ENCODE measurements around the gene C9orf72.
A peak's percentile ranks its signal among the peaks of the same experiment; 100 is the strongest.

Gene C9orf72

DNA sequence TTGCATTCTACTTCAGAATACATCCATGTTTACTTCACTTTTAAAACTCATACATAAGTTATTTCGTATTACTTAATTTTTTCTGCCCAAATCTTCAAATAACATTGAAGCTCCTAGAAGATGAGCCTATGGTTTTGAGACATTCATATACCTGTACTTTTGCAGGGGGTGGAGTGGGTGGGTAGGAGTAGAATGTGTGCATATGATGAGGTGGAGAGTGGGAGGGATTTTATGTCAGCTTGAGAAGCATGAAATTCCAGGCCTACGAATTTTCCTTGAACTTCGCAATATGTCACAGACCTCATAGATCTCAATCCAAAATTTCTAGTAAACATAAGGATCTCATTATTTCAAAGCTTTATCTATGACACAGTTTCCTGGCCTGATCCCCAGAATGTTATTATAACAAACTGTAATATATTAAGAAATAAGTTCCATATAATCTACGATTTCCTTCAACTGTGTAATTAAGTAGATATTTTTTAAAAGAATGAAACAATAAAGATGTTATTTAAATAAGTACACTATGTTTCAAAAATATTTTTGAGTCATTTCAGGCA, 24.0 kb downstream of the C9orf72 start:
- Histone ChIP-seq H2AK5ac (ENCODE audit: low read depth, low read length) (no peak overlapping the region), H2BK5ac (ENCODE audit: low read length) (no peak overlapping the region), H3K27me3 (ENCODE audit: control insufficient read depth in 3 of 3, insufficient read depth in 3 of 3, low read depth in 1 of 3, low read length in 3 of 3) (no peaks in the 10 kb centered on the region), H2BK15ac (ENCODE audit: low read length) (no peak overlapping the region), H4K91ac (ENCODE audit: low read depth, low read length, poor library complexity) (no peak overlapping the region), H3K4me1 (ENCODE audit: control insufficient read depth in 2 of 2, insufficient read depth in 1 of 2, low read depth in 1 of 2, low read length in 2 of 2) (no peaks in the 10 kb centered on the region), H3K36me3 (replicated peaks in 1 of 2; ENCODE audit: control insufficient read depth in 2 of 2, insufficient read depth in 2 of 2, low read length in 2 of 2) (peaks cover 17 to 100% of the 10 kb centered on the region in 2 donors), H3K79me1 (ENCODE audit: low read depth, low read length) (no peaks in the 10 kb centered on the region), H2BK12ac (ENCODE audit: low read length) (no peak overlapping the region), H3K18ac (ENCODE audit: low read length) (no peak overlapping the region), H3K4me3 (ENCODE audit: low read length in 2 of 2) (no peak overlapping the region), H2BK120ac (ENCODE audit: low read depth, low read length) (no peak overlapping the region), H3K4ac (ENCODE audit: low read length) (no peak overlapping the region), H3K9ac (ENCODE audit: low read depth, low read length, poor library complexity) (no peak overlapping the region), H4K8ac (ENCODE audit: low read depth, low read length) (no peak overlapping the region), H2AFZ (ENCODE audit: low read length) (no peak overlapping the region), H3K9me3 (replicated peaks in 1 of 2; ENCODE audit: control insufficient read depth in 2 of 2, insufficient read depth in 1 of 2, low read depth in 1 of 2, low read length in 2 of 2) (peaks cover 0 to 17% of the 10 kb centered on the region in 2 donors), H3K4me2 (ENCODE audit: insufficient read depth, low read length, poor library complexity, severe bottlenecking) (no peak overlapping the region), H3K27ac (replicated peaks; ENCODE audit: low read length) (no peak overlapping the region), H3K14ac (ENCODE audit: low read length) (no peak overlapping the region), H3K23ac (ENCODE audit: low read depth, low read length, poor library complexity) (no peak overlapping the region)
- WGBS, 2 donors (ENCODE audit: extremely low coverage in 2 of 2, insufficient read length in 2 of 2, insufficient replicate concordance in 1 of 2), result no CpG with 5 or more reads among the region's 4 CpGs
- DNase-seq (ENCODE audit: low spot score), result no peak

DNA sequence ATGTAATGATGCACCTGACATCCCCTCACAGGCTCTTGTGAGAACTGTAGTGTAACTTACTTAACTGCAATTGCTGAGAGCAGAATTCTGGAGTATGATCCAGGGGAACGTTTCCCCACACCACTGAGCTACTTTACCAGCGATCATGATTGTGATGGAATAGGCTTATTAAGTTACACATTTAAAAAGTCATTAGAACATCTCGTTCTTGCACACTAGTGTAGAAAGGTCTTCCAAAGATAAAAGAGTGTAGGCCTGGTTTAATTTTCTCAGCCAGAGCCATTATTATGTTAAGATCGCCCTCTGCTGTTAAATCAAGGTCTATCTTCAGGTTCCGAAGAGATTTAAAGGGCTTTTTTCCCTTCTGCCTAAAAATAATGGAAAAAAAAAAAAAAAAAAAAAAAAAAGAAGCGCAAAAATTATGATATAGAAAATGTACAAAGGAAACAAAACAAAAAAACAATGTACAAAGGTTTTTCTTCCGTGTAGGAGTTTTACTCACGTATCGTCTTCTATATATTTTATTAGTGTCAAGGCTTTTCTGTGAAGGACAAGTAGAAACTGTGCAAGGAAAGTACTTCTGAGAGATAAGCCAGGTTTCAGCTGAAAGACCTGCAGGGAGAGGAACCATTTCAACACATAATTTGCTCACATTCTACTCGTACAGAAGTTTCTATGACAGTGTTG, 25.1 kb downstream of the C9orf72 start:
- Histone ChIP-seq H3K36me3 (replicated peaks in 1 of 2; ENCODE audit: control insufficient read depth in 2 of 2, insufficient read depth in 2 of 2, low read length in 2 of 2) (peaks cover 14 to 99% of the 10 kb centered on the region in 2 donors), H3K18ac (ENCODE audit: low read length) (no peak overlapping the region), H2AFZ (ENCODE audit: low read length) (no peak overlapping the region), H3K27me3 (ENCODE audit: control insufficient read depth in 3 of 3, insufficient read depth in 3 of 3, low read depth in 1 of 3, low read length in 3 of 3) (no peaks in the 10 kb centered on the region), H3K79me1 (ENCODE audit: low read depth, low read length) (no peaks in the 10 kb centered on the region), H2BK5ac (ENCODE audit: low read length) (no peak overlapping the region), H3K4me1 (ENCODE audit: control insufficient read depth in 2 of 2, insufficient read depth in 1 of 2, low read depth in 1 of 2, low read length in 2 of 2) (no peaks in the 10 kb centered on the region), H2BK120ac (ENCODE audit: low read depth, low read length) (no peak overlapping the region), H3K4me3 (ENCODE audit: low read length in 2 of 2) (no peak overlapping the region), H3K27ac (replicated peaks; ENCODE audit: low read length) (peak overlapping the region; percentile 19), H3K4ac (ENCODE audit: low read length) (no peak overlapping the region), H3K4me2 (ENCODE audit: insufficient read depth, low read length, poor library complexity, severe bottlenecking) (no peak overlapping the region), H2AK5ac (ENCODE audit: low read depth, low read length) (no peak overlapping the region), H4K8ac (ENCODE audit: low read depth, low read length) (no peak overlapping the region), H3K23ac (ENCODE audit: low read depth, low read length, poor library complexity) (no peak overlapping the region), H2BK12ac (ENCODE audit: low read length) (no peak overlapping the region), H4K91ac (ENCODE audit: low read depth, low read length, poor library complexity) (no peak overlapping the region), H2BK15ac (ENCODE audit: low read length) (no peak overlapping the region), H3K14ac (ENCODE audit: low read length) (no peak overlapping the region), H3K9ac (ENCODE audit: low read depth, low read length, poor library complexity) (no peak overlapping the region), H3K9me3 (replicated peaks in 1 of 2; ENCODE audit: control insufficient read depth in 2 of 2, insufficient read depth in 1 of 2, low read depth in 1 of 2, low read length in 2 of 2) (peaks cover 0 to 11% of the 10 kb centered on the region in 2 donors)
- DNase-seq (ENCODE audit: low spot score), result no peak
- whole genome bisulfite sequencing, 2 donors (ENCODE audit: extremely low coverage in 2 of 2, insufficient read length in 2 of 2, insufficient replicate concordance in 1 of 2), result no CpG with 5 or more reads among the region's 10 CpGs

DNA sequence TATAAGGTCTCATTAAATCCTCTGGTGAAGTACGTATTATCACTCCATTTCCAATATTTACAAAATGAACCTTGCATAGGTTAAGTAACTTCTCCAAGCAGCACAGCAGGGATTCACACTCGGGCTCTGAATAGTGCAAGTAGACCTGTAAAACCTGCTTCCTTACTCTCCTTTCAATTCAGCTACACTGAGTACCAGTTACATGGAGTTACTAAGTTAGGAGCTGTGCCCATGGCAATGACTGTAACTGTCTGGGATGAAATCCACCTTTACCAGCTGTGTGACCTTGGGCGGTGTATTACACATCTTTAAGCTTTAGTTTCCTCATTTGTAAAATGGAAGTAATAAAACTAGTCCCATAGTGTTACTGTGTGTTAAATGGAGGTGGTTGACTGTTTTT, 27.8 kb downstream of the C9orf72 start:
- no peak overlapping the region for H2BK120ac ChIP-seq (ENCODE audit: low read depth, low read length)

DNA sequence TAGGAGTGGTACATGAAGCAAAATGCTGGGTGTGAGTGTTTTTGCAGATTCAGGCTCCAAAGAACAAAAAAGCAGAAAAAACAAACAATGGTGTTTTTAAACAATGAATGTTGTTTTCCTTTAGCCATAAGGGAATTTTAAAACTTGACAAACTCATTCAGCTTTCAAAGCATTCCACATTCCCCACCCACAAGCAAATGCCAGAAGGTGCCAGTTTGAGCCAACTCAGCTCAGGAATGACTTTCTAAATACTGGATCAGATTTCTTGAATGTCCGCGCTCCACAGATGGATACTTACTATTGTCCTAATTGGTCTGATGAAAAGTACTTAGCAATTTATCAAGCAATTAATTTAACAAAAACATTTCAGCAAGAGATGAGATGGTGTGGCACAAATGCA, 30.8 kb downstream of the C9orf72 start:
- Histone ChIP-seq H3K79me1 (ENCODE audit: low read depth, low read length) (no peaks in the 10 kb centered on the region), H2AK5ac (ENCODE audit: low read depth, low read length) (no peak overlapping the region), H3K4me2 (ENCODE audit: insufficient read depth, low read length, poor library complexity, severe bottlenecking) (no peak overlapping the region), H3K9ac (ENCODE audit: low read depth, low read length, poor library complexity) (no peak overlapping the region), H2BK15ac (ENCODE audit: low read length) (no peak overlapping the region), H4K8ac (ENCODE audit: low read depth, low read length) (no peak overlapping the region), H2BK12ac (ENCODE audit: low read length) (no peak overlapping the region), H3K27me3 (ENCODE audit: control insufficient read depth in 3 of 3, insufficient read depth in 3 of 3, low read depth in 1 of 3, low read length in 3 of 3) (no peaks in the 10 kb centered on the region), H2BK120ac (ENCODE audit: low read depth, low read length) (no peak overlapping the region), H3K27ac (replicated peaks; ENCODE audit: low read length) (no peak overlapping the region), H3K4ac (ENCODE audit: low read length) (no peak overlapping the region), H3K18ac (ENCODE audit: low read length) (no peak overlapping the region), H2BK5ac (ENCODE audit: low read length) (no peak overlapping the region), H3K14ac (ENCODE audit: low read length) (no peak overlapping the region), H3K9me3 (replicated peaks in 1 of 2; ENCODE audit: control insufficient read depth in 2 of 2, insufficient read depth in 1 of 2, low read depth in 1 of 2, low read length in 2 of 2) (peaks cover 0 to 14% of the 10 kb centered on the region in 2 donors), H3K23ac (ENCODE audit: low read depth, low read length, poor library complexity) (no peak overlapping the region), H3K4me3 (ENCODE audit: low read length in 2 of 2) (no peak overlapping the region), H4K91ac (ENCODE audit: low read depth, low read length, poor library complexity) (no peak overlapping the region), H3K4me1 (ENCODE audit: control insufficient read depth in 2 of 2, insufficient read depth in 1 of 2, low read depth in 1 of 2, low read length in 2 of 2) (peaks cover 2 to 4% of the 10 kb centered on the region in 2 donors), H2AFZ (ENCODE audit: low read length) (no peak overlapping the region), H3K36me3 (replicated peaks in 1 of 2; ENCODE audit: control insufficient read depth in 2 of 2, insufficient read depth in 2 of 2, low read length in 2 of 2) (peaks cover 6 to 77% of the 10 kb centered on the region in 2 donors)
- DNase-seq (ENCODE audit: low spot score), result no peak
- no CpG with 5 or more reads among the region's 2 CpGs for WGBS, 2 donors (ENCODE audit: extremely low coverage in 2 of 2, insufficient read length in 2 of 2, insufficient replicate concordance in 1 of 2)

More for the DNA sequence above, 27.8 kb downstream of the C9orf72 start:
- no peak overlapping the region for H3K14ac ChIP-seq (ENCODE audit: low read length)
- H4K8ac ChIP-seq (ENCODE audit: low read depth, low read length), result no peak overlapping the region
- no peak overlapping the region for H2AFZ ChIP-seq (ENCODE audit: low read length)
- H2AK5ac ChIP-seq (ENCODE audit: low read depth, low read length), result no peak overlapping the region
- no peak overlapping the region for H2BK15ac ChIP-seq (ENCODE audit: low read length)
- no peak overlapping the region for H3K23ac ChIP-seq (ENCODE audit: low read depth, low read length, poor library complexity)
- no peak overlapping the region for H3K18ac ChIP-seq (ENCODE audit: low read length)
- peaks cover 0 to 14% of the 10 kb centered on the region in 2 donors for H3K9me3 ChIP-seq (replicated peaks in 1 of 2; ENCODE audit: control insufficient read depth in 2 of 2, insufficient read depth in 1 of 2, low read depth in 1 of 2, low read length in 2 of 2)
- H3K4me2 ChIP-seq (ENCODE audit: insufficient read depth, low read length, poor library complexity, severe bottlenecking), result no peak overlapping the region
- no peaks in the 10 kb centered on the region for H3K4me1 ChIP-seq (ENCODE audit: control insufficient read depth in 2 of 2, insufficient read depth in 1 of 2, low read depth in 1 of 2, low read length in 2 of 2)
- WGBS, 2 donors (ENCODE audit: extremely low coverage in 2 of 2, insufficient read length in 2 of 2, insufficient replicate concordance in 1 of 2), result no CpG with 5 or more reads among the region's 3 CpGs
- DNase-seq (ENCODE audit: low spot score), result no peak
- no peak overlapping the region for H3K9ac ChIP-seq (ENCODE audit: low read depth, low read length, poor library complexity)
- no peaks in the 10 kb centered on the region for H3K27me3 ChIP-seq (ENCODE audit: control insufficient read depth in 3 of 3, insufficient read depth in 3 of 3, low read depth in 1 of 3, low read length in 3 of 3)
- H2BK12ac ChIP-seq (ENCODE audit: low read length), result no peak overlapping the region
- no peaks in the 10 kb centered on the region for H3K79me1 ChIP-seq (ENCODE audit: low read depth, low read length)
- no peak overlapping the region for H2BK5ac ChIP-seq (ENCODE audit: low read length)
- no peak overlapping the region for H3K4ac ChIP-seq (ENCODE audit: low read length)
- no peak overlapping the region for H3K27ac ChIP-seq (replicated peaks; ENCODE audit: low read length)
- H4K91ac ChIP-seq (ENCODE audit: low read depth, low read length, poor library complexity), result no peak overlapping the region
- peaks cover 12 to 95% of the 10 kb centered on the region in 2 donors for H3K36me3 ChIP-seq (replicated peaks in 1 of 2; ENCODE audit: control insufficient read depth in 2 of 2, insufficient read depth in 2 of 2, low read length in 2 of 2)
- H3K4me3 ChIP-seq (ENCODE audit: low read length in 2 of 2), result no peak overlapping the region
